Endodermal cell (in vitro differentiated cells): ENCODE results near the gene IL36B. TPM values are rescaled to one million over a fixed set of nuclear protein-coding genes. Genes with fewer than 3 reads are reported as not detected.

ENCODE experiments used
- DNase-seq: peaks from one replicate; pipeline ENCODE4 v3.0.0-alpha.2; 2017
- H3K27ac ChIP-seq: 2 replicates; pipeline ENCODE4 v1.5.1; 2013; ENCODE audit warnings: mild to moderate bottlenecking, low read depth, low read length, moderate library complexity
- H3K27me3 ChIP-seq: 2 replicates; pipeline ENCODE4 v1.6.1; 2013; ENCODE audit warnings: mild to moderate bottlenecking, low read length, moderate library complexity; ENCODE audit not compliant: insufficient read depth, control insufficient read depth, poor library complexity, severe bottlenecking
- H3K36me3 ChIP-seq: 2 replicates; pipeline ENCODE4 v1.7.0; 2013; ENCODE audit warnings: mild to moderate bottlenecking, low read length, moderate library complexity; ENCODE audit not compliant: control insufficient read depth, insufficient read depth
- H3K4me1 ChIP-seq: one replicate; pipeline ENCODE4 v1.7.0; 2013; ENCODE audit warnings: low read length; ENCODE audit not compliant: control insufficient read depth, insufficient read depth
- H3K4me3 ChIP-seq: 2 replicates; pipeline ENCODE4 v1.5.1; 2013; ENCODE audit warnings: mild to moderate bottlenecking, low read length, moderate library complexity
- H3K9ac ChIP-seq: 2 replicates; pipeline ENCODE4 v1.6.1; 2013; ENCODE audit warnings: mild to moderate bottlenecking, low read length, moderate library complexity; ENCODE audit not compliant: poor library complexity, severe bottlenecking; ENCODE audit errors: extremely low read depth
- H3K9me3 ChIP-seq: 2 replicates; pipeline ENCODE4 v1.6.1; 2013; ENCODE audit warnings: mild to moderate bottlenecking, low read length, moderate library complexity; ENCODE audit not compliant: control insufficient read depth
- H3K27ac Mint-ChIP-seq: 2 replicates; pipeline ENCODE4 v1.8.0; 2020; ENCODE audit warnings: mixed read lengths
- H3K27me3 Mint-ChIP-seq: 2 replicates; pipeline ENCODE4 v1.8.0; 2021; ENCODE audit warnings: mild to moderate bottlenecking, mixed read lengths; ENCODE audit not compliant: insufficient read depth
- H3K36me3 Mint-ChIP-seq: 2 replicates; pipeline ENCODE4 v1.8.0; 2020; ENCODE audit warnings: low read depth, mixed read lengths
- H3K4me1 Mint-ChIP-seq: 2 replicates; pipeline ENCODE4 v1.8.0; 2020; ENCODE audit warnings: mixed read lengths
- H3K4me3 Mint-ChIP-seq: 2 replicates; pipeline ENCODE4 v1.8.0; 2020; ENCODE audit warnings: mild to moderate bottlenecking, moderate library complexity, mixed read lengths
- H3K9me3 Mint-ChIP-seq: 2 replicates; pipeline ENCODE4 v1.8.0; 2020; ENCODE audit warnings: mild to moderate bottlenecking, mixed read lengths
- CTCF ChIP-seq: fragments of 200-600 bp; sonication (generic); conservative IDR thresholded peaks from 2 replicates; pipeline ENCODE4 v1.5.0; 2021; ENCODE audit warnings: antibody characterized with exemption, mild to moderate bottlenecking
- WGBS, 2 experiments: methylation state at CpG; one replicate each; pipeline versions ENCODE4 v1.1.5 to v1.1.7; 2013; ENCODE audit warnings: missing lambda C conversion rate in 2 of 2, mixed read lengths in 1 of 2; ENCODE audit not compliant: insufficient coverage in 1 of 2, insufficient read length in 1 of 2; 5-methylcytosine and 5-hydroxymethylcytosine counted together
- total RNA-seq, 2 donors: library from RNA; stranded (reverse); fragmentation: NEBNext Ultra II Directional in 1 of 2; extraction: Animal tissue kit (Norgen Biotek cat#: 25700) in 1 of 2; gene quantifications; 2 replicates in 1 of 2; 3 replicates in 1 of 2; pipeline ENCODE4 v1.2.1, GENCODE V29; 2021

Gene IL36B
- total RNA-seq, 2 donors from 2014 or later = not detected

GRCh38 chr2:113032737-113033136 lies 19.9 kb downstream of the IL36B start:
- no peak overlapping the region for H3K27ac Mint-ChIP-seq
- H3K4me3 ChIP-seq = no peak overlapping the region
- H3K36me3 ChIP-seq = no peaks in the 10 kb centered on the region
- no peak for DNase-seq
- H3K27ac ChIP-seq = no peak overlapping the region
- no peak overlapping the region for H3K4me3 Mint-ChIP-seq
- H3K27me3 ChIP-seq = peaks cover 50% of the 10 kb centered on the region
- H3K9ac ChIP-seq = no peak overlapping the region
- H3K4me1 Mint-ChIP-seq = no peaks in the 10 kb centered on the region
- H3K9me3 ChIP-seq = no peaks in the 10 kb centered on the region
- WGBS, 2 experiments = 93 to 100% methylated on average over 1 of the region's 1 CpG
- peaks cover 36% of the 10 kb centered on the region for H3K27me3 Mint-ChIP-seq
- H3K36me3 Mint-ChIP-seq = no peaks in the 10 kb centered on the region
- no peak for TF ChIP-seq CTCF
- H3K9me3 Mint-ChIP-seq = no peaks in the 10 kb centered on the region
- no peaks in the 10 kb centered on the region for H3K4me1 ChIP-seq

- Histone ChIP-seq H3K4me1 (no peaks in the 10 kb centered on the region), H3K27me3 (peaks cover 88% of the 10 kb centered on the region), H3K9me3 (no peaks in the 10 kb centered on the region), H3K9ac (no peak overlapping the region), H3K27ac (no peak overlapping the region), H3K36me3 (no peaks in the 10 kb centered on the region), H3K4me3 (no peak overlapping the region)
- 13 to 18% methylated on average over 1 of the region's 1 CpG for WGBS, 2 experiments
- no peaks in the 10 kb centered on the region for H3K36me3 Mint-ChIP-seq
- no peak for DNase-seq
- H3K9me3 Mint-ChIP-seq = no peaks in the 10 kb centered on the region
- no peak overlapping the region for H3K4me3 Mint-ChIP-seq
- no peak for TF ChIP-seq CTCF
- no peak overlapping the region for H3K27ac Mint-ChIP-seq
- peaks cover 58% of the 10 kb centered on the region for H3K27me3 Mint-ChIP-seq
- no peaks in the 10 kb centered on the region for H3K4me1 Mint-ChIP-seq
Observed at GRCh38 chr2:113028112-113028511, 24.6 kb downstream of the IL36B start.

GRCh38 chr2:113027691-113028090 lies 25.0 kb downstream of the IL36B start:
- Histone ChIP-seq H3K36me3 (no peaks in the 10 kb centered on the region), H3K9me3 (no peaks in the 10 kb centered on the region), H3K27ac (no peak overlapping the region), H3K4me1 (no peaks in the 10 kb centered on the region), H3K9ac (no peak overlapping the region), H3K4me3 (no peak overlapping the region), H3K27me3 (peaks cover 88% of the 10 kb centered on the region)
- WGBS, 2 experiments = 84 to 88% methylated on average over 2 of the region's 2 CpGs
- no peak overlapping the region for H3K4me3 Mint-ChIP-seq
- no peaks in the 10 kb centered on the region for H3K9me3 Mint-ChIP-seq
- no peak overlapping the region for H3K27ac Mint-ChIP-seq
- no peak for TF ChIP-seq CTCF
- H3K27me3 Mint-ChIP-seq = peaks cover 61% of the 10 kb centered on the region
- no peaks in the 10 kb centered on the region for H3K36me3 Mint-ChIP-seq
- no peaks in the 10 kb centered on the region for H3K4me1 Mint-ChIP-seq
- no peak for DNase-seq
